Neuronal stem cell (in vitro differentiated cells): Measurements from ENCODE around the gene RECK.

ENCODE experiments used
- DNase-seq: peaks from one replicate; pipeline ENCODE4 v3.0.0-alpha.2; 2013; ENCODE audit warnings: low spot score
- H2AFZ ChIP-seq: one replicate; pipeline ENCODE4 v1.6.1; 2013; ENCODE audit warnings: mild to moderate bottlenecking, low read length, inconsistent platforms
- H2AK5ac ChIP-seq: 2 replicates; pipeline ENCODE4 v1.6.1; 2013; ENCODE audit warnings: low read depth, mild to moderate bottlenecking, inconsistent platforms, low read length, moderate library complexity, mixed read lengths
- H2BK120ac ChIP-seq: 2 replicates; pipeline ENCODE4 v1.6.1; 2013; ENCODE audit warnings: low read depth, mild to moderate bottlenecking, inconsistent platforms, low read length, moderate library complexity, mixed read lengths
- H2BK12ac ChIP-seq: one replicate; pipeline ENCODE4 v1.6.1; 2013; ENCODE audit warnings: low read length, inconsistent platforms
- H2BK15ac ChIP-seq: 2 replicates; pipeline ENCODE4 v1.6.1; 2013; ENCODE audit warnings: mild to moderate bottlenecking, low read length, inconsistent platforms, mixed read lengths
- H2BK5ac ChIP-seq: one replicate; pipeline ENCODE4 v1.6.1; 2013; ENCODE audit warnings: inconsistent platforms, mild to moderate bottlenecking, low read length, moderate library complexity
- H3K14ac ChIP-seq: one replicate; pipeline ENCODE4 v1.6.1; 2013; ENCODE audit warnings: low read length, inconsistent platforms
- H3K18ac ChIP-seq: 2 replicates; pipeline ENCODE4 v1.6.1; 2013; ENCODE audit warnings: low read length, inconsistent platforms
- H3K23ac ChIP-seq: 2 replicates; pipeline ENCODE4 v1.6.1; 2013; ENCODE audit warnings: low read depth, mild to moderate bottlenecking, mixed read lengths, low read length, inconsistent platforms; ENCODE audit not compliant: poor library complexity
- H3K27ac ChIP-seq: replicated peaks from 3 replicates; pipeline ENCODE4 v1.5.1; 2013; ENCODE audit warnings: low read length, inconsistent platforms
- H3K27me3 ChIP-seq, 3 experiments: 2 replicates each; pipeline ENCODE4 v1.6.1; 2013; ENCODE audit warnings: low read length in 3 of 3, mild to moderate bottlenecking in 2 of 3, inconsistent platforms in 1 of 3, low read depth in 1 of 3, mixed read lengths in 1 of 3, moderate library complexity in 1 of 3; ENCODE audit not compliant: control insufficient read depth in 3 of 3, insufficient read depth in 3 of 3
- H3K36me3 ChIP-seq, 2 donors: replicated peaks in 1 of 2; 2 replicates each; pipeline ENCODE4 v1.6.1; 2013; ENCODE audit warnings: low read length in 2 of 2; ENCODE audit not compliant: control insufficient read depth in 2 of 2, insufficient read depth in 2 of 2
- H3K4ac ChIP-seq: 2 replicates; pipeline ENCODE4 v1.6.1; 2013; ENCODE audit warnings: inconsistent platforms, mild to moderate bottlenecking, low read length, moderate library complexity
- H3K4me1 ChIP-seq, 2 donors: 1 replicate in 1 of 2; 2 replicates in 1 of 2; pipeline ENCODE4 v1.6.1; 2013; ENCODE audit warnings: low read length in 2 of 2, low read depth in 1 of 2; ENCODE audit not compliant: control insufficient read depth in 2 of 2, insufficient read depth in 1 of 2
- H3K4me2 ChIP-seq: one replicate; pipeline ENCODE4 v1.6.1; 2013; ENCODE audit warnings: mild to moderate bottlenecking, low read length, inconsistent platforms; ENCODE audit not compliant: insufficient read depth, poor library complexity, severe bottlenecking
- H3K4me3 ChIP-seq, 2 donors: 2 replicates each; pipeline ENCODE4 v1.5.1; 2013; ENCODE audit warnings: low read length in 2 of 2, mild to moderate bottlenecking in 2 of 2, inconsistent platforms in 1 of 2, moderate library complexity in 1 of 2
- H3K79me1 ChIP-seq: one replicate; pipeline ENCODE4 v1.6.1; 2013; ENCODE audit warnings: low read depth, mild to moderate bottlenecking, inconsistent platforms, low read length, moderate library complexity
- H3K9ac ChIP-seq: one replicate; pipeline ENCODE4 v1.6.1; 2013; ENCODE audit warnings: mild to moderate bottlenecking, low read depth, low read length, inconsistent platforms; ENCODE audit not compliant: poor library complexity
- H3K9me3 ChIP-seq, 2 donors: replicated peaks in 1 of 2; 2 replicates each; pipeline versions ENCODE3 to v1.6.1; 2013; ENCODE audit warnings: low read length in 2 of 2, mild to moderate bottlenecking in 2 of 2, inconsistent platforms in 1 of 2, low read depth in 1 of 2, mixed read lengths in 1 of 2, moderate library complexity in 1 of 2; ENCODE audit not compliant: control insufficient read depth in 2 of 2, insufficient read depth in 1 of 2
- H4K8ac ChIP-seq: one replicate; pipeline ENCODE4 v1.6.1; 2013; ENCODE audit warnings: low read depth, mild to moderate bottlenecking, inconsistent platforms, low read length, moderate library complexity
- H4K91ac ChIP-seq: one replicate; pipeline ENCODE4 v1.6.1; 2013; ENCODE audit warnings: low read length, low read depth, mild to moderate bottlenecking, inconsistent platforms; ENCODE audit not compliant: poor library complexity
- WGBS, 2 donors: extraction: QIAGEN DNeasy Blood & Tissue Kit; methylation state at CpG; one replicate each; pipeline ENCODE4 v1.1.7; 2013; ENCODE audit warnings: missing lambda C conversion rate in 2 of 2, mixed read lengths in 1 of 2; ENCODE audit not compliant: insufficient read length in 2 of 2, insufficient replicate concordance in 1 of 2; ENCODE audit errors: extremely low coverage in 2 of 2; 5-methylcytosine and 5-hydroxymethylcytosine counted together

The RECK gene

GRCh38 chr9:36166168-36166927, 129.6 kb downstream of the RECK start:
- peak overlapping the region; percentile 86 for H3K18ac ChIP-seq
- H2BK5ac ChIP-seq, result no peak overlapping the region
- no peak overlapping the region for H3K23ac ChIP-seq
- DNase-seq, result peak; percentile 74
- peak overlapping the region; percentile 72 for H2AK5ac ChIP-seq
- peak overlapping the region; percentile 53 for H3K4ac ChIP-seq
- peak overlapping the region in 1 of 2 donors; percentile 68 for H3K4me3 ChIP-seq
- peaks cover 11 to 21% of the 10 kb centered on the region in 2 donors for H3K4me1 ChIP-seq
- H3K79me1 ChIP-seq, result no peaks in the 10 kb centered on the region
- peak overlapping the region; percentile 24 for H2BK15ac ChIP-seq
- peaks cover 0 to 22% (median 0%) of the 10 kb centered on the region in 3 experiments for H3K27me3 ChIP-seq
- no peak overlapping the region for H3K9ac ChIP-seq
- peak overlapping the region; percentile 89 for H2AFZ ChIP-seq
- H3K27ac ChIP-seq, result no peak overlapping the region
- no peak overlapping the region for H4K91ac ChIP-seq
- H2BK120ac ChIP-seq, result no peak overlapping the region
- H3K14ac ChIP-seq, result no peak overlapping the region
- H4K8ac ChIP-seq, result no peak overlapping the region
- H3K36me3 ChIP-seq, result no peaks in the 10 kb centered on the region
- H2BK12ac ChIP-seq, result no peak overlapping the region
- no CpG with 5 or more reads among the region's 58 CpGs for WGBS, 2 donors
- peak overlapping the region; percentile 67 for H3K4me2 ChIP-seq
- H3K9me3 ChIP-seq, result no peaks in the 10 kb centered on the region

DNA sequence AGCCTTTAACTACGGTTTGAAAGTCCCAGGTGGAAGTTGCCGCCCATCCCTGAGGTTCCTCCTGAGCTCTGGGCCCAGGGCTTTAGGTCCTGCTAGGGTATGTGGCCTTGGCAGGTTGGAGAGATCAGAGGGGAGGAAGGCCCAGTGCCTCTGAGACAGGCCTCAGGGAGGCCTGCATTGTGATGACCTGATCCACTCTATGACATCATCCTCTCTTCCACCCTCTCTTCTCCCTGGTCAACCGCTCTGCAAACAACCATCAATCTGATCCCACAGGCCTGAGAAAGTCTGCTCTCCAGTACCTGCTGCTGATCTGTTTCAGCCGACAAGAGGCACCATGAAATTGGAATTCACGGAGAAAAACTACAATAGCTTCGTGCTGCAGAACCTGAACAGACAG, 132.5 kb downstream of the RECK start, which contains the start of gene CCIN:
Gene CCIN, plus strand, starts transcription at position 223 of the 400 bp plus-strand sequence. Its CDS starts 115 bp downstream, at position 338.
- H2BK15ac ChIP-seq, result no peak within 1 kb of the TSS
- H3K4me3 ChIP-seq, result no peak within 1 kb of the TSS
- H3K14ac ChIP-seq, result no peak within 1 kb of the TSS
- no peak within 1 kb of the TSS for H4K91ac ChIP-seq
- no peak for DNase-seq
- WGBS, 2 donors, result no CpG with 5 or more reads among the region's 6 CpGs
- peaks cover 0 to 2% of the 10 kb centered on the region in 2 donors for H3K4me1 ChIP-seq
- no peak within 1 kb of the TSS for H2BK5ac ChIP-seq
- no peak within 1 kb of the TSS for H3K4ac ChIP-seq
- no peak within 1 kb of the TSS for H3K9ac ChIP-seq
- no peak within 1 kb of the TSS for H2AK5ac ChIP-seq
- H2AFZ ChIP-seq, result no peak within 1 kb of the TSS
- H3K27ac ChIP-seq, result no peak within 1 kb of the TSS
- no peak within 1 kb of the TSS for H4K8ac ChIP-seq
- peak within 1 kb of the TSS; percentile 63 for H2BK120ac ChIP-seq
- no peaks in the 10 kb centered on the region for H3K9me3 ChIP-seq
- H3K36me3 ChIP-seq, result no peaks in the 10 kb centered on the region
- no peak within 1 kb of the TSS for H3K18ac ChIP-seq
- H3K27me3 ChIP-seq, result peaks cover 0 to 25% (median 0%) of the 10 kb centered on the region in 3 experiments
- no peaks in the 10 kb centered on the region for H3K79me1 ChIP-seq
- H3K4me2 ChIP-seq, result no peak within 1 kb of the TSS
- no peak within 1 kb of the TSS for H3K23ac ChIP-seq
- no peak within 1 kb of the TSS for H2BK12ac ChIP-seq

GRCh38 chr9:36169708-36170107, 133.0 kb downstream of the RECK start:
- H3K18ac ChIP-seq, result no peak overlapping the region
- H4K8ac ChIP-seq, result no peak overlapping the region
- H2AK5ac ChIP-seq, result no peak overlapping the region
- H3K27ac ChIP-seq, result no peak overlapping the region
- no peak overlapping the region for H3K4me3 ChIP-seq
- H2BK15ac ChIP-seq, result no peak overlapping the region
- no peak overlapping the region for H3K4ac ChIP-seq
- no peak overlapping the region for H3K23ac ChIP-seq
- H2BK5ac ChIP-seq, result no peak overlapping the region
- no peak overlapping the region for H3K14ac ChIP-seq
- H3K79me1 ChIP-seq, result no peaks in the 10 kb centered on the region
- no peak overlapping the region for H4K91ac ChIP-seq
- whole genome bisulfite sequencing, 2 donors, result no CpG with 5 or more reads among the region's 17 CpGs
- no peak overlapping the region for H3K4me2 ChIP-seq
- H2BK120ac ChIP-seq, result peak overlapping the region; percentile 63
- no peaks in the 10 kb centered on the region for H3K36me3 ChIP-seq
- H2BK12ac ChIP-seq, result no peak overlapping the region
- no peak overlapping the region for H3K9ac ChIP-seq
- no peaks in the 10 kb centered on the region for H3K9me3 ChIP-seq
- no peak overlapping the region for H2AFZ ChIP-seq
- DNase-seq, result no peak
- H3K4me1 ChIP-seq, result peaks cover 0 to 2% of the 10 kb centered on the region in 2 donors
- H3K27me3 ChIP-seq, result peaks cover 0 to 25% (median 0%) of the 10 kb centered on the region in 3 experiments

- H3K23ac ChIP-seq, result no peak overlapping the region
- peaks cover 0 to 1% of the 10 kb centered on the region in 2 donors for H3K4me1 ChIP-seq
- H2BK120ac ChIP-seq, result no peak overlapping the region
- H2AK5ac ChIP-seq, result peak overlapping the region; percentile 27
- peaks cover 0 to 27% (median 0%) of the 10 kb centered on the region in 3 experiments for H3K27me3 ChIP-seq
- no peak overlapping the region for H4K8ac ChIP-seq
- H3K9me3 ChIP-seq, result no peaks in the 10 kb centered on the region
- peak overlapping the region; percentile 71 for H3K14ac ChIP-seq
- no peak overlapping the region for H3K9ac ChIP-seq
- no CpG with 5 or more reads among the region's 13 CpGs for WGBS, 2 donors
- H4K91ac ChIP-seq, result peak overlapping the region; percentile 7
- H3K4me3 ChIP-seq, result no peak overlapping the region
- no peaks in the 10 kb centered on the region for H3K79me1 ChIP-seq
- H3K27ac ChIP-seq, result no peak overlapping the region
- no peak overlapping the region for H2BK5ac ChIP-seq
- no peak for DNase-seq
- H3K4me2 ChIP-seq, result no peak overlapping the region
- H2BK15ac ChIP-seq, result no peak overlapping the region
- H3K18ac ChIP-seq, result no peak overlapping the region
- no peak overlapping the region for H2AFZ ChIP-seq
- H3K4ac ChIP-seq, result no peak overlapping the region
- no peak overlapping the region for H2BK12ac ChIP-seq
- H3K36me3 ChIP-seq, result no peaks in the 10 kb centered on the region
Measured at GRCh38 chr9:36170531-36170930, 133.8 kb downstream of the RECK start.
